Stimulated activated naive CD4-positive, alpha-beta T cell treated with Interleukin-2 at 50 U/mL for 16 hours (primary cell): ENCODE data around the gene FAM107B.
"Not testable (repeated sequence)": the region's sequence is repeated elsewhere in the genome, so short reads cannot be mapped to it uniquely, and the experiment has no call there.

Experiments used
- DNase-seq: peaks from one replicate; lab custom pipeline; 2025; lab: John Stamatoyannopoulos, UW

The FAM107B gene

DNA sequence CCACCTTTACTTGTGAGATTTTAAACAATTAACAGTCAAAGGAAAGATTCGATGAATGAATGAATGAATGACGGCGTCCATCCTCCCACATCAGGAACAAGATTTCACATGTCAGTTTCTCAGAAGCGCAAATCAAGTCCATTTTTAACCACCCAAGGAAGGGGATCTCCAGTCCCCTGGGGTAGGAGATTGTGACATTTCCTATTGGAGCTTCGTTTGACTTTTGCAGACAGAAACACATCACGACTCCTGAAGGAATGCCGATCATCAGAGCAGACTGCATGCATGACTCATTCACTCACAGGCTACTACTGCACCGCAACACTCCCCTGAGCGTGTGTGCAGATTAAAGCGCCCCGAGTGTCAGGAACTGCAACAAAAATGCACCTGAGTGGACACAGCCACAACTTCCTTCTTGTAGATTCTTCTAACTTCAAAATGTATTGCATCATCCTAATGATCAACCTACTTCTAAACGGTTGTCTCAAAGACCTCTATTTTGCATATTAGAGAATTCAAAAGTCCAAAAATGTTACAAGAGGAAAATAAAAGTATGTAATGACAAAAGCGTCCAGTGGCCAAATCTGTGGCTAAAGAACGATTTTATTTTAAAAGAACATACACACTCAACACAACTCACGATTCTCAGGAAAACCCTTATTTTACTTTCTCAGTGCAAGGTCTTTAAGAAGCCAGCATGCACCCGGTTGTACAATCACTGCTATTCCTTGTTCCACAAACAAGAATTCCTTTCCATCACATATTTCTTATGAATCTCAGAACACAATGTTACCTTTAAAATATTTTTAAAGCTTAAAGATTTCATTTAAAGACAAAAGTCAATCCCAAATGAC, 172.6 kb downstream of the FAM107B start:
- DNase-seq: peak; percentile 59

GRCh38 chr10:14601326-14601725, 173.4 kb downstream of the FAM107B start:
- no peak for DNase-seq

DNA sequence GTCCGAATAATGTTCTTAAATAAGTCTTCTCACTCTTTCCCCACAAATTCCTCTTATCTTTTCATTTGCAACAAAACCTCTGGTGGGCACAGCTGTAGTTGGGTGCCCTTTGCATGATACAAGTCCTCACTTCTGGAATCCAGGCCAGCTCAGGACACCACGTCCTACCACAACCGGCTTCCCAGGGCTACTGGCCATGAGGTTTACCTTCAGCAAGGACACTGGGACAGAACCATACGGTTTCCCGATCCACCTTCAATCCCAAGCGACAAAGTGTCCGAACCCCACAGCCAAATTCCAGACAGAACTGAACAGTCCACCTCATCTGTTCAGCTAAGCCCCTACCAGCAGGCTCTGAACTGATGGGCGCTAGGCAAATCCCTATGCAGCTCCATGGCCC, 174.6 kb downstream of the FAM107B start:
- no peak for DNase-seq

DNA sequence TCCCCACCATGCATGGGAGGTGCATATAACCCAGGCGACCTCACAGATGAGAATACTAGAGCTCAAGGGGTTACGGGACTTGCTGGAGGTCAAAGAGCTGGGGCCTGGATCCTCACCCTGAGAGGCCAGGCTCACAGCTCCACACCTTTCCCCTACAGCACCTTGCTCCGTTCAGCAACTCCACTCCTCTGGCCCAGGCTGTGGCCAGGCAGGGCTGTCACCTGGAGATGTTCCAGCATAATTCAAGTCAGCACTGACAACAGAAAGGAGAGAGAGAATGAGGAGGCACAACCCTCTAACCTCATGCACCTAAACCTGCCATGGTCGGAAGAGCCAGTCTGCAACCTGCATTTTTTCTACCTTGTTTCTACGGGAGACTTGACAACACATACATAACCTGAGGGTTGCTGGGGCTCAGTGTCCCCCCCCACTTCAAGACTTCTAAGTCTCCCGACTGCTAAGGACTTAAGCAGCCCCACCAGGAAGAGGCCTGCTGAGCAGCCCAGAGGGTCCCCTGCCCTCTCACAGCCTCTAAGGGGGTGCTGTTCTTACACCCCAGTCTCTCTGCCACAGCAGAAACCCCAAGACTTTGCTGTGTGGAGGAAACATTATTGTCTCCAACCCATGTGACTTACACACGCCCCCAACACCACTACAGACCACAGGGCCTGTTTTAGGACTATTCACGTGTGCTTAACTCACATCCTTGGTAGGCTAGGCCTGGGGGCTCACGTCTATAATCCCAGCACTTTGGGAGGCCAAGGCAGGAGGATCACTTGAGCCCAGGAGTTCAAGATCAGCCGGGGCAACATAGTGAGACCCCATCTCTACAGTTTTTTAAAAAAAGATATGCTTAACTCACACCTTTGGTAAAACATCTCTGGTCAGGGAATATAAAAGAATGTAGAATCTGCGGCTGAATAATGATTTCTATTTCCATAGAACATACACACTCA, 175.6 kb downstream of the FAM107B start:
- no peak for DNase-seq

GRCh38 chr10:14595526-14596182, 179.0 kb downstream of the FAM107B start:
- no peak for DNase-seq

- no peak for DNase-seq
Observed at GRCh38 chr10:14594878-14595525, 179.7 kb downstream of the FAM107B start.

DNA sequence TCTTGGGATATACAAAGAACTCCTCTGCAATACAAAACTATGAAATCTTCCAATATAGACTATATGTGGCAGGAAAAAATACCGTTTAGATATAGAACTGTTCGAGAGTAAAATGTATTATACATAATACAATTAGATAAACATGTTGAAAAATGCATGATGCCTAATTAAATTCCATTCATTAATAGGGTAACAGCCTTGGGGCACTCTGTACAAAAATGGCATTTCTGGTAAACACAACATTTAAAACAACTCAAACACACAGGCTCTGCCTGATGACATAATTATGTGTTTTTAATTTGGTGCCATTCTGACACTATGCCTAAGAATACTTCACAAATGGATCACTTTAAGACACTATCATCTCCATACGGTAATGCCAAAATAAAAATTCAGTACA, 180.9 kb downstream of the FAM107B start:
- DNase-seq: no peak

- DNase-seq: no peak
Observed at GRCh38 chr10:14592566-14592965, 182.1 kb downstream of the FAM107B start.

DNA sequence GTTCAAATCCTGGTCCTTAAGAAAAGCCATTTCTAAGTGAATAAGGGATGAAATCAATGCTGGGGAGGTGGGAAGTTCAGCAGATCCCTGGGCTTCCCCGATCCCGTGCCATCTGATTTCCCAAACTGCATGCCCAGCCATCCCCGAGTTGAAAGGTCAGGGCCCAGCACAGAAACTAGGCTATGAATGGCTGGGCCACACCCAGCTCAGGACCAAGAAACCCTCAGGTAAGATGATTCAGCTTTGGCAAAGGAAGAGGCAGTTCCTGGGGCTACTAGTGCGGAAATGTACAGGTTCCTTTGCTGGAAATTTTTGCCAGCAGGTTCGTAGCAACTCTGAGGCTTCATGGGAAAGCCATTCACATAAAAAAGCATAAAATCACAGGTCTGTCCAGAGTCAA, 182.7 kb downstream of the FAM107B start:
- DNase-seq: no peak

DNA sequence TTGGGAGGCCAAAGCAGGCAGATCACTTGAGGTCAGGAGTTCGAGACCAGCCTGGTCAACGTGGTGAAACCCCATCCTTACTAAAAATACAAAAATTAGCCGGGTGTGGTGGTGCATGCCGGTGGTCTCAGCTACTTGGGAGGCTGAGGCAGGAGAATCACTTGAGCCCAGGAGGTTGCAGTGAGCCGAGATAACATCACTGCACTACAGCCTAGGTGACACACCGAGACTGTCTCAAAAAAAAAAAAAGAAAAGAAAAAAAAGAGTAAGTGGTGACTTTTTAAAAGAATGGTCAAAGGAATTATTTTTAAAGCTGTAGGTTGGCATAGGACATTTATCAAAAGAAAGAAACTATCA, 185.8 kb downstream of the FAM107B start:
- DNase-seq: not testable (repeated sequence)

GRCh38 chr10:14588084-14588937, 186.4 kb downstream of the FAM107B start:
- peak; percentile 70 for DNase-seq

DNA sequence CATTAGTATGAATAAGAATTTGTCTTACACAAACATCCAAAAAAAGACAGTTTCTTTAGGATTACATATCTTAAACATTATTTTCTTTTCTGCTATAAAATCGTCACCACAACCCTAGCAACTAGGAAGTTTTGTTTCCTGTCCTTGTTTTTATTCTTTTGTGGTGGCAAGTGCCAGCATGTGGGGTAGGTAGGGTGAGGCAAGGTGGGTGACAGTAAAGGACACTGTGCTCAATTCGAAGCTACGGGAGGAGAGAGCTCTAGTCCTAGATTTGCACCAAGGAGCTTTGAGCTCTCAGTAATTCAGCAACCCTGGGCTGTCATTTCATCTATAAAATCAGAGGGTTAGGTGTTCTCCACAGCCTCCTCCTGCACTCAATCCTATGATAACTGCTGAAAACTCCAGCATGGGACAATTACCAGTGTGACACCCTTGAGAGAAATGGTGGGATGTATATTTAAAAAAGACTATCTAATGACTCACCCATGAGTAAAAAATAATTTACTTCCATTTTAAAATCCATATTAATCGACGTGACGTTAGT, 187.1 kb downstream of the FAM107B start:
- no peak for DNase-seq

DNA sequence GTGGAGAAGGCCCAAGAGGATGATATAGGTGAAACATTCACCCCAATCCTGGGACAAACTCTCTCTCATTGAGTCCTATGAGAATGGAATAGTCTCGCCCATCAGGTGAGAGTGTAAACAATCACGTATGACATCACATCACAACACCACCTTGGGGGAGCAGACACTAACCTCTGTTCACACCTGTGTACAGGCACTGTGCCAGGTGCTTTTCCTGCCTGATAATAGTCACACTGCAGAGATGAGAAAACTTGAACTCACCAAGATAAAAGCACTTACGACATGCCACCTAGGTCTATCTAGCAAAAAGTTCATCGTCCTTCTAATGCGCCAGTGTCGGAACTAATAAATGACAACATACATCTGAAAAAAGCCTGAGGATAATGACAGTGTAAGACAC, 187.8 kb downstream of the FAM107B start:
- DNase-seq: peak; percentile 41

GRCh38 chr10:14585287-14586193, 189.2 kb downstream of the FAM107B start:
- no peak for DNase-seq

DNA sequence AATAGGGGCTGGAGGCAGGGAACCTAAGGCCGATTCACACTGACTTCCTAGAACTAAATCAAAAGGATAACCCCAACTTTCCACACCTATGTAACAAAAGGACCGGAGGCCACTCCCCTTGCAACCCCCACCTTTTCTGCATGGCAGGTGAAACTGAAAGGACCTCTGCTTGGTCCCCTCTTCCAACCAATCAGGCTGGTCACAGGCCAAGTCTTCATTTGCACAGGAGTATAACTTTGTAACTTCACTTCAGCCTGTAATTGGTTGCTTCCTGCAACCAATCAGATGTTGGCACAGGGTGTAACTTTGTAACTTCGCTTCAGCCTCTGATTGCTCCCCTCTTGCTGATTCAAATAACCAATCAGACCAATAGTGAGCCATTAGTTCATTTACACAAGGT, 190.0 kb downstream of the FAM107B start:
- no peak for DNase-seq

DNA sequence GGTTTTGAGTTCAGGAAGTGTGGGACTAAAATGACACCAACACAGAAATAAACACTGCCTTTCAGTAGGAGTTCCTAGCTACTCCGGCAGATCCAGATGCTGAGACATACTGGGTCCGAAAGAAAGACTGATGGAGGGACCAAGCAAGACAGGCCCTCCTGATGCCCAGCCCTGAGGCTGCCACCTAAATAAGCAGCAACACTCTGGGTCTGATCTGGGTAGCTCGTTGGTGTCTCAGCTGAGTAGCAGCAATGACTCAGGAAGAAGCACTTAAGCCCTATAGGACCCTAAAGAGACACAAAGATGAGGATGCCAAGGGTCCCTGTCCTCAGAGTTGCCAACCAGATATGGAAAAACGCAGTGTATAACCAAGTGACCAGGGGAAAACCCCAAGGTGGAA, 190.7 kb downstream of the FAM107B start:
- no peak for DNase-seq

GRCh38 chr10:14583252-14583651, 191.4 kb downstream of the FAM107B start:
- peak; percentile 84 for DNase-seq

GRCh38 chr10:14581553-14582321, 193.0 kb downstream of the FAM107B start:
- no peak for DNase-seq
